ENCODE measurements around the gene DCHS1.

Gene DCHS1

GRCh38 chr11:6630632-6631291 lies 24.8 kb downstream of the DCHS1 start:
- H3K36me3 ChIP-seq = no peaks in the 10 kb centered on the region
- no peak overlapping the region for H3K4me3 ChIP-seq (ENCODE audit: low read depth, low read length)
- no peak for DNase-seq
- H3K27me3 ChIP-seq = no peaks in the 10 kb centered on the region
- H3K4me1 ChIP-seq = no peaks in the 10 kb centered on the region
- TF ChIP-seq CTCF (IDR thresholded peaks at IDR 0.05; ENCODE audit: low read depth, low read length) = no peak
- no peaks in the 10 kb centered on the region for H3K9me3 ChIP-seq

GRCh38 chr11:6629892-6630631 lies 25.5 kb downstream of the DCHS1 start:
- DNase-seq = no peak
- Histone ChIP-seq H3K4me3 (ENCODE audit: low read depth, low read length) (no peak overlapping the region), H3K4me1 (no peaks in the 10 kb centered on the region), H3K36me3 (no peaks in the 10 kb centered on the region), H3K27me3 (no peaks in the 10 kb centered on the region), H3K9me3 (no peaks in the 10 kb centered on the region)
- TF ChIP-seq CTCF (IDR thresholded peaks at IDR 0.05; ENCODE audit: low read depth, low read length) = no peak

- no peaks in the 10 kb centered on the region for H3K36me3 ChIP-seq
- no peak for TF ChIP-seq CTCF (IDR thresholded peaks at IDR 0.05; ENCODE audit: low read depth, low read length)
- DNase-seq = no peak
Measured at GRCh38 chr11:6629573-6629891, 26.1 kb downstream of the DCHS1 start.

GRCh38 chr11:6628526-6628925 lies 27.1 kb downstream of the DCHS1 start:
- Histone ChIP-seq H3K36me3 (no peaks in the 10 kb centered on the region), H3K4me3 (ENCODE audit: low read depth, low read length) (no peak overlapping the region), H3K27me3 (no peaks in the 10 kb centered on the region), H3K9me3 (no peaks in the 10 kb centered on the region), H3K4me1 (no peaks in the 10 kb centered on the region)
- no peak for DNase-seq
- no peak for TF ChIP-seq CTCF (IDR thresholded peaks at IDR 0.05; ENCODE audit: low read depth, low read length)

More at GRCh38 chr11:6629573-6629891, 26.1 kb downstream of the DCHS1 start:
- Histone ChIP-seq H3K4me3 (ENCODE audit: low read depth, low read length) (no peak overlapping the region), H3K27me3 (no peaks in the 10 kb centered on the region), H3K9me3 (no peaks in the 10 kb centered on the region), H3K4me1 (no peaks in the 10 kb centered on the region)

GRCh38 chr11:6627762-6628241 lies 27.8 kb downstream of the DCHS1 start:
- TF ChIP-seq CTCF (IDR thresholded peaks at IDR 0.05; ENCODE audit: low read depth, low read length) = no peak
- no peaks in the 10 kb centered on the region for H3K36me3 ChIP-seq
- no peak overlapping the region for H3K4me3 ChIP-seq (ENCODE audit: low read depth, low read length)
- H3K9me3 ChIP-seq = no peaks in the 10 kb centered on the region
- no peaks in the 10 kb centered on the region for H3K27me3 ChIP-seq
- no peak for DNase-seq
- no peaks in the 10 kb centered on the region for H3K4me1 ChIP-seq
